ENCODE measurements around the gene SLC6A12.

Gene SLC6A12

DNA sequence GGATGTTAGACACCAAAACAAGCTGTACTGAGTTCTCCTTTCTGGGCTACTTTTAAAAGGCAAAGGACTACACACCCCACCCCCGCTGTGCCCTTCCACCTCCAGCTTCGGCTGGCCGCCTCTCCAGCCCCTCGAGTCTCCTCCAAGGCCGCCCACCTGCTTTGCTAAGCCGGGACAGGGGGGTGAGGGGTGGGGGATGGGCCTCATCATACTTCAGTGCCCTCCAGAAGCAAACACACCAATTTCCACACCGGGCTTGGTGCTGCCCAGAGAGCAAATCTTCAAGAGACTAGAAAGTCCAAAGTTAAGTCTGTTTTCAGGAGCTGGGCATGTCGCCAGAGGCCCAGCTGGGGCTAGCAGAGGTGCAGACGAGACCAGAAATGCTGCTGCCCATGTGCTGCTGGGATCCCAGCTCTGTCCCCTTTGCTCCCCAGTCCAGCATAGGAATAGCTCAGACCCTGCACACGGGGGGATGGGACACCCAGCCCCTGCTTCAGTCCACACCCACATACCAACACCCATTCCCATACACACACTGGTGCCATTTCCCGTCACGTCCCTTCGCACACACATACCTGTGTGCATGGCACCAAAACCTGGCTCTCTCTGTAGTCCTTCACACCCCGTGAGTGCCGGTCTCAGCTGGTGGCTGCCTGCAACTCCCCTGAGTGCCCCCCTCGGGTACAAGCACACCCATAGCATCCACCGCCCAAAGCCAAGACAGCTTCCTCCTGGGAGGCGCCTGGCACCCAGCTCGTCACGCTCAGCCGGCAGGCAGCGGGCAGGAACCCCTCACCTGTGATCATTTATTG lies 1.0 kb downstream of the SLC6A12 start:
- Histone ChIP-seq H3K4me3 (ENCODE audit: low read depth, low read length, poor library complexity, severe bottlenecking) (no peak overlapping the region), H3F3A (ENCODE audit: insufficient read depth, low read length) (no peaks in the 10 kb centered on the region), H3K4me2 (ENCODE audit: low read length) (no peak overlapping the region), H4K20me1 (ENCODE audit: insufficient read depth, low read length) (no peaks in the 10 kb centered on the region), H3K9me3 (ENCODE audit: low read length) (no peaks in the 10 kb centered on the region), H3K4me1 (ENCODE audit: insufficient read depth, low read length, severe bottlenecking) (no peaks in the 10 kb centered on the region), H3K36me3 (ENCODE audit: insufficient read depth, low read length) (no peaks in the 10 kb centered on the region), H3K27me3 (ENCODE audit: insufficient read depth, low read length) (peaks cover 31% of the 10 kb centered on the region), H3K79me2 (ENCODE audit: insufficient read depth, low read length) (no peaks in the 10 kb centered on the region), H2AFZ (ENCODE audit: low read length) (no peak overlapping the region), H3K9me2 (ENCODE audit: low read depth, low read length) (no peaks in the 10 kb centered on the region), H3K9ac (ENCODE audit: low read length) (no peak overlapping the region), H3K27ac (ENCODE audit: low read depth, low read length, poor library complexity, severe bottlenecking) (no peak overlapping the region)
- no peak for TF ChIP-seq EZH2 (IDR thresholded peaks at IDR 0.05; ENCODE audit: borderline replicate concordance, low read length)
- TF ChIP-seq, protein P1, sequence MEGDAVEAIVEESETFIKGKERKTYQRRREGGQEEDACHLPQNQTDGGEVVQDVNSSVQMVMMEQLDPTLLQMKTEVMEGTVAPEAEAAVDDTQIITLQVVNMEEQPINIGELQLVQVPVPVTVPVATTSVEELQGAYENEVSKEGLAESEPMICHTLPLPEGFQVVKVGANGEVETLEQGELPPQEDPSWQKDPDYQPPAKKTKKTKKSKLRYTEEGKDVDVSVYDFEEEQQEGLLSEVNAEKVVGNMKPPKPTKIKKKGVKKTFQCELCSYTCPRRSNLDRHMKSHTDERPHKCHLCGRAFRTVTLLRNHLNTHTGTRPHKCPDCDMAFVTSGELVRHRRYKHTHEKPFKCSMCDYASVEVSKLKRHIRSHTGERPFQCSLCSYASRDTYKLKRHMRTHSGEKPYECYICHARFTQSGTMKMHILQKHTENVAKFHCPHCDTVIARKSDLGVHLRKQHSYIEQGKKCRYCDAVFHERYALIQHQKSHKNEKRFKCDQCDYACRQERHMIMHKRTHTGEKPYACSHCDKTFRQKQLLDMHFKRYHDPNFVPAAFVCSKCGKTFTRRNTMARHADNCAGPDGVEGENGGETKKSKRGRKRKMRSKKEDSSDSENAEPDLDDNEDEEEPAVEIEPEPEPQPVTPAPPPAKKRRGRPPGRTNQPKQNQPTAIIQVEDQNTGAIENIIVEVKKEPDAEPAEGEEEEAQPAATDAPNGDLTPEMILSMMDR (IDR thresholded peaks at IDR 0.05; ENCODE audit: low read length): no peak

DNA sequence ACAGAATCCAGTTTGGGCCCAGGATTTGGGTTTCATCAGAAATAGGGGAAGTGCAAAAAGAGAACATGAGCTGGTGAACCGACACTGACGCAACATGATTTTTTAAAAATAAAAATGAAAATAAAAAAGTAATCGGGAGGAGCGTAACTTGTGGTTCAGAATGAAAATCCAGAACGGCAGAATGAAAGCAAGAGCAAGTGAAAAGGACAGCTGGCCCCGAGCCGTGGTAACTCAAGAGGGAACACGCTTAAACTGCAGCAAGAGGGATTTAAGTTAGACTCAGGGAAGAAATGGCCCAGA lies 1.6 kb downstream of the SLC6A12 start:
- H3K9ac ChIP-seq (ENCODE audit: low read length): no peak overlapping the region
- no peak overlapping the region for H2AFZ ChIP-seq (ENCODE audit: low read length)
- TF ChIP-seq, protein P1 (IDR thresholded peaks at IDR 0.05; ENCODE audit: low read length): no peak
- no peak for TF ChIP-seq EZH2 (IDR thresholded peaks at IDR 0.05; ENCODE audit: borderline replicate concordance, low read length)
- H3K27me3 ChIP-seq (ENCODE audit: insufficient read depth, low read length): peaks cover 31% of the 10 kb centered on the region
- H3K4me3 ChIP-seq (ENCODE audit: low read depth, low read length, poor library complexity, severe bottlenecking): no peak overlapping the region
- H4K20me1 ChIP-seq (ENCODE audit: insufficient read depth, low read length): no peaks in the 10 kb centered on the region
- H3K36me3 ChIP-seq (ENCODE audit: insufficient read depth, low read length): no peaks in the 10 kb centered on the region
- no peaks in the 10 kb centered on the region for H3K4me1 ChIP-seq (ENCODE audit: insufficient read depth, low read length, severe bottlenecking)
- H3F3A ChIP-seq (ENCODE audit: insufficient read depth, low read length): no peaks in the 10 kb centered on the region
- H3K9me2 ChIP-seq (ENCODE audit: low read depth, low read length): no peaks in the 10 kb centered on the region
- no peak overlapping the region for H3K27ac ChIP-seq (ENCODE audit: low read depth, low read length, poor library complexity, severe bottlenecking)
- H3K79me2 ChIP-seq (ENCODE audit: insufficient read depth, low read length): no peaks in the 10 kb centered on the region
- no peak overlapping the region for H3K4me2 ChIP-seq (ENCODE audit: low read length)
- H3K9me3 ChIP-seq (ENCODE audit: low read length): no peaks in the 10 kb centered on the region

DNA sequence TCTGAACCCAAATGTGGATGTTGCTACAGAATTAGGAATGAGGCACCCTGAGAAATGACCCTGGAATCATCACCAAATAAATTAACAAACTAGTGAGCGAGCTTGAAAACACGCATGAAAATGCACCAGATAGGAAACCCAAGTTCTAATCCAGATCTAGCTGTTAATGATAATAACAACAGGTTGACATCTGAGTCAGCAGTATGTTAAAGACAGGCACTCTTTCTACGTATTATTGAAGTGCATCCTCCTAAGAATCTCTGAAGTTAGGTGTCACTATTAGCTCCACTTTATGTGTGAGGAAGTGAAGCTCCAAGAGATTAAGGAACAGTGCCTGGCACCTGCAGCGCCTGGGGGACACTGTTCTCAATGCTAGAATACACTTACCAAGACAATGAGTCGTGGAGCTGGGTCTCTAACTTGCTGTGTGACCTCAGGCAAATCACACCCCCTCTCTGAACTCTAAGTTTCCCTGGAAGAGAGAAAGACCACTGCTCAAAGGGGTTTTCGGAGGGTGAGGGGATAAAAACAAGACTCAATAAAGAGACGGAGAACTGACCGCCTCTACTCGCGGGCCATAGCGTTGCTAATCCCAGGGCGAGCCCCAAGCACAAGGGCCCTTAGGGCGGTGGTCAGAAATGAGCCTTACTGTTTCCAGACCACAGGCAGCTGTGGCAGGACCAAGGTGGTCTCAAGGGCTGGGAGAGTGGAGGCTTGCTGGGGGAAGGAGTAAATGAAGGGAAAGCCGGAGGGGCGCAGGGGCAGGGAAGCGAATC lies 2.1 kb downstream of the SLC6A12 start:
- Histone ChIP-seq H3F3A (ENCODE audit: insufficient read depth, low read length) (no peaks in the 10 kb centered on the region), H4K20me1 (ENCODE audit: insufficient read depth, low read length) (no peaks in the 10 kb centered on the region), H3K4me3 (ENCODE audit: low read depth, low read length, poor library complexity, severe bottlenecking) (no peak overlapping the region), H3K79me2 (ENCODE audit: insufficient read depth, low read length) (no peaks in the 10 kb centered on the region), H3K27me3 (ENCODE audit: insufficient read depth, low read length) (peaks cover 29% of the 10 kb centered on the region), H3K4me1 (ENCODE audit: insufficient read depth, low read length, severe bottlenecking) (no peaks in the 10 kb centered on the region), H2AFZ (ENCODE audit: low read length) (no peak overlapping the region), H3K9me2 (ENCODE audit: low read depth, low read length) (no peaks in the 10 kb centered on the region), H3K9me3 (ENCODE audit: low read length) (no peaks in the 10 kb centered on the region), H3K4me2 (ENCODE audit: low read length) (no peak overlapping the region), H3K9ac (ENCODE audit: low read length) (no peak overlapping the region), H3K27ac (ENCODE audit: low read depth, low read length, poor library complexity, severe bottlenecking) (no peak overlapping the region), H3K36me3 (ENCODE audit: insufficient read depth, low read length) (no peaks in the 10 kb centered on the region)
- TF ChIP-seq EZH2 (IDR thresholded peaks at IDR 0.05; ENCODE audit: borderline replicate concordance, low read length): no peak
- TF ChIP-seq, protein P1 (IDR thresholded peaks at IDR 0.05; ENCODE audit: low read length): no peak
